ENCODE data around the gene HMCN1. TPM values are rescaled to one million over a fixed set of nuclear protein-coding genes. Genes with fewer than 3 reads are reported as not detected.
"Not testable (repeated sequence)": the region's sequence is repeated elsewhere in the genome, so short reads cannot be mapped to it uniquely, and the experiment has no call there.

Gene HMCN1
- polyA plus RNA-seq, 1 of the 3 experiments (the other 2 are of a cell fraction), result 59.5 TPM

DNA sequence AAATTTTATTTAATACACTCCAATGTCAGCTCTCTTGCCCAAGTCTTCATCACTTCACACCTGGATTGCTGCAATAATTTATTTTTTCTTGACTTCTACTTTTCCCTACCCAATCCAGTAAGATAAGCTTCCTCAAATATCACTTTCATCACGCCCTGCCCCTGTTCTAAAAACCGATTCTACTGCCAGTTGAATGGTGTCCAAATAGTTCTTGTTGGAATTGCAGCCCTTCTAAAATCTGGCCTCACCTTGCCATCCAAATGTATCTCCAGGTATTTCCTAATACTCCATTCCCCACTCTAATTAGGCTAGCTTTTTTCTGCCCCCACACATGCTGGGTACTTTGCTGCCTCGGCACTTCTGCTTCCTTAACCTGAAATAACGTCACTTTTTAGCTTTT, 152.5 kb downstream of the HMCN1 start:
- no peaks in the 10 kb centered on the region for H3K79me2 ChIP-seq (ENCODE audit: insufficient read depth)
- H3K9me2 ChIP-seq, result no peaks in the 10 kb centered on the region
- TF ChIP-seq MXI1 (IDR thresholded peaks at IDR 0.05; ENCODE audit: low read depth, low read length) (no peak), NRF1 (IDR thresholded peaks at IDR 0.05; ENCODE audit: low read depth, low read length) (no peak), PBX3 (IDR thresholded peaks at IDR 0.05) (no peak), EZH2phosphoT487 (IDR thresholded peaks at IDR 0.05; ENCODE audit: borderline replicate concordance, low read depth) (no peak), YY1 (IDR thresholded peaks at IDR 0.05; ENCODE audit: low read depth) (no peak), REST (IDR thresholded peaks at IDR 0.05; ENCODE audit: low read depth, low read length) (no peak), FOSL2 (IDR thresholded peaks at IDR 0.05; ENCODE audit: borderline replicate concordance, low read depth) (no peak), EP300 (IDR thresholded peaks at IDR 0.05; ENCODE audit: borderline replicate concordance in 1 of 2, low read depth in 1 of 2, low read length in 1 of 2) (no peak), MAX (IDR thresholded peaks at IDR 0.05; ENCODE audit: low read depth) (no peak), MEF2A (IDR thresholded peaks at IDR 0.05; ENCODE audit: borderline replicate concordance, low read depth) (no peak), FOXJ3 (CRISPR knock-in tag; IDR thresholded peaks at IDR 0.05) (no peak), USF2 (IDR thresholded peaks at IDR 0.05; ENCODE audit: borderline replicate concordance, low read depth, low read length) (no peak)
- H2AFZ ChIP-seq (ENCODE audit: low read depth), result no peak overlapping the region
- CTCF ChIA-PET, result no interaction called here
- H3K4me2 ChIP-seq, result no peak overlapping the region
- no peak overlapping the region for H3K27ac ChIP-seq (ENCODE audit: low read depth in 2 of 2, low read length in 1 of 2)
- no peaks in the 10 kb centered on the region for H3K36me3 ChIP-seq (replicated peaks in 1 of 2; ENCODE audit: control insufficient read depth in 1 of 2, insufficient read depth in 2 of 2, low read length in 1 of 2)
- POLR2A ChIA-PET, result no interaction called here
- DNase-seq, result no peak
- H3K27me3 ChIP-seq (ENCODE audit: insufficient read depth), result no peaks in the 10 kb centered on the region
- no peaks in the 10 kb centered on the region; a peak in 1 of 4 replicates for H3K4me1 ChIP-seq (ENCODE audit: control insufficient read depth in 1 of 2, insufficient read depth in 2 of 2, low read depth in 1 of 2, low read length in 1 of 2)
- no peaks in the 10 kb centered on the region for H3F3A ChIP-seq (replicated peaks; ENCODE audit: insufficient read depth)
- H3K9me3 ChIP-seq, result no peaks in the 10 kb centered on the region
- WGBS (ENCODE audit: low lambda C conversion rate), result 18% methylated on average over 4 of the region's 4 CpGs
- H4K20me1 ChIP-seq (ENCODE audit: insufficient read depth), result no peaks in the 10 kb centered on the region
- no peak overlapping the region for H3K4me3 ChIP-seq (ENCODE audit: low read depth in 2 of 2, low read length in 1 of 2)
- no peak overlapping the region for H3K9ac ChIP-seq

DNA sequence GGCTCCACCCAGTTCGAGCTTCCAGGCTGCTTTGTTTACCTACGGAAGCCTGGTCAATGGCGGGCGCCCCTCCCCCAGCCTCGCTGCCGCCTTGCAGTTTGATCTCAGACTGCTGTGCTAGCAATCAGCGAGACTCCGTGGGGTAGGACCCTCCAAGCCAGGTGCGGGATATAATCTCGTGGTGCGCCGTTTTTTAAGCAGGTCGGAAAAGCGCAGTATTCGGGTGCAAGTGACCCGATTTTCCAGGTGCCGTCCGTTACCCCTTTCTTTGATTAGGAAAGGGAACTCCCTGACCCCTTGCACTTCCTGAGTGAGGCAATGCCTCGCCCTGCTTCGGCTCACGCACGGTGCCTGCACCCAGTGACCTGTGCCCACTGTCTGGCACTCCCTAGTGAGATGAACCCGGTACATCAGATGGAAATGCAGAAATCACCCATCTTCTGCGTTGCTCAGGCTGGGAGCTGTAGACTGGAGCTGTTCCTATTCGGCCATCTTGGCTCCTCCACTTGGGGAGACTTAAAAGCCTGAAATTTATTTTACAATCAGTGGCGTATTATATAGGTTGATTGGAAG, 158.7 kb downstream of the HMCN1 start:
- POLR2A ChIA-PET; H3K9me3 ChIP-seq; H3K4me3 ChIP-seq (ENCODE audit: low read depth in 2 of 2, low read length in 1 of 2); H3K79me2 ChIP-seq (ENCODE audit: insufficient read depth); H3K27ac ChIP-seq (ENCODE audit: low read depth in 2 of 2, low read length in 1 of 2); H3F3A ChIP-seq (replicated peaks; ENCODE audit: insufficient read depth); H3K4me2 ChIP-seq; H3K27me3 ChIP-seq (ENCODE audit: insufficient read depth); H3K36me3 ChIP-seq (replicated peaks in 1 of 2; ENCODE audit: control insufficient read depth in 1 of 2, insufficient read depth in 2 of 2, low read length in 1 of 2); H4K20me1 ChIP-seq (ENCODE audit: insufficient read depth); H3K9ac ChIP-seq; H2AFZ ChIP-seq (ENCODE audit: low read depth); DNase-seq; H3K9me2 ChIP-seq; H3K4me1 ChIP-seq (ENCODE audit: control insufficient read depth in 1 of 2, insufficient read depth in 2 of 2, low read depth in 1 of 2, low read length in 1 of 2): not testable (repeated sequence)
- WGBS (ENCODE audit: low lambda C conversion rate), result 59% methylated on average over 23 of the region's 26 CpGs
- CTCF ChIA-PET, result interaction anchor here (1.0 kb wide), 1 partner anchor 10 kb away, joined by 4 read pairs; no protein-coding TSS in a partner anchor
